IPS-18a (cell line): ENCODE measurements around the gene NDUFAF3.

Source experiments
- H3K27ac ChIP-seq: one replicate; pipeline ENCODE4 v1.5.1; 2013; ENCODE audit warnings: low read length
- H3K27me3 ChIP-seq: one replicate; pipeline ENCODE4 v1.6.1; 2013; ENCODE audit warnings: mild to moderate bottlenecking, low read length; ENCODE audit not compliant: control insufficient read depth, insufficient read depth
- H3K36me3 ChIP-seq: one replicate; pipeline ENCODE4 v1.6.1; 2013; ENCODE audit warnings: low read depth, low read length; ENCODE audit not compliant: control insufficient read depth
- H3K4me1 ChIP-seq: one replicate; pipeline ENCODE4 v1.6.1; 2013; ENCODE audit warnings: low read depth, low read length; ENCODE audit not compliant: control insufficient read depth
- H3K4me3 ChIP-seq: one replicate; pipeline ENCODE4 v1.5.1; 2013; ENCODE audit warnings: low read length
- H3K9ac ChIP-seq: one replicate; pipeline ENCODE4 v1.6.1; 2013; ENCODE audit warnings: mild to moderate bottlenecking, low read length, moderate library complexity
- H3K9me3 ChIP-seq: one replicate; pipeline ENCODE4 v1.6.1; 2013; ENCODE audit warnings: low read depth, low read length; ENCODE audit not compliant: control insufficient read depth

Gene NDUFAF3

GRCh38 chr3:49021813-49022687 lies at the start of gene NDUFAF3:
Gene NDUFAF3 (plus strand): TSS chr3:49022121. CDS start chr3:49022145, 24 bp downstream.
- H3K4me3 ChIP-seq: peak within 1 kb of the TSS; percentile 67
- H3K4me1 ChIP-seq: peaks cover 6% of the 10 kb centered on the region
- peaks cover 39% of the 10 kb centered on the region for H3K36me3 ChIP-seq
- peak within 1 kb of the TSS; percentile 72 for H3K27ac ChIP-seq
- no peaks in the 10 kb centered on the region for H3K27me3 ChIP-seq
- H3K9ac ChIP-seq: peak within 1 kb of the TSS; percentile 89
- H3K9me3 ChIP-seq: no peaks in the 10 kb centered on the region

GRCh38 chr3:48974076-48974864 lies 47.7 kb upstream of the NDUFAF3 start:
- Histone ChIP-seq H3K27me3 (no peaks in the 10 kb centered on the region), H3K27ac (no peak overlapping the region), H3K9me3 (no peaks in the 10 kb centered on the region), H3K9ac (no peak overlapping the region), H3K4me1 (no peaks in the 10 kb centered on the region), H3K4me3 (no peak overlapping the region), H3K36me3 (peaks cover 78% of the 10 kb centered on the region)

- Histone ChIP-seq H3K9ac (no peak overlapping the region), H3K27me3 (no peaks in the 10 kb centered on the region), H3K36me3 (peaks cover 75% of the 10 kb centered on the region), H3K9me3 (no peaks in the 10 kb centered on the region), H3K4me1 (no peaks in the 10 kb centered on the region), H3K27ac (no peak overlapping the region), H3K4me3 (no peak overlapping the region)
Observed at GRCh38 chr3:48979451-48979850, 42.5 kb upstream of the NDUFAF3 start.

- no peak overlapping the region for H3K4me3 ChIP-seq
- peaks cover 74% of the 10 kb centered on the region for H3K36me3 ChIP-seq
- no peaks in the 10 kb centered on the region for H3K9me3 ChIP-seq
- no peak overlapping the region for H3K9ac ChIP-seq
- H3K4me1 ChIP-seq: no peaks in the 10 kb centered on the region
- H3K27me3 ChIP-seq: no peaks in the 10 kb centered on the region
- H3K27ac ChIP-seq: no peak overlapping the region
Observed at GRCh38 chr3:48980295-48980694, 41.6 kb upstream of the NDUFAF3 start.

GRCh38 chr3:48982016-48982415 lies 39.9 kb upstream of the NDUFAF3 start:
- Histone ChIP-seq H3K9ac (no peak overlapping the region), H3K27me3 (no peaks in the 10 kb centered on the region), H3K36me3 (peaks cover 72% of the 10 kb centered on the region), H3K4me1 (no peaks in the 10 kb centered on the region), H3K27ac (no peak overlapping the region), H3K4me3 (no peak overlapping the region), H3K9me3 (no peaks in the 10 kb centered on the region)

- H3K36me3 ChIP-seq: peaks cover 67% of the 10 kb centered on the region
Observed at GRCh38 chr3:48982686-48983085, 39.2 kb upstream of the NDUFAF3 start.

GRCh38 chr3:48983096-48983495 lies 38.8 kb upstream of the NDUFAF3 start:
- H3K4me3 ChIP-seq: no peak overlapping the region
- no peaks in the 10 kb centered on the region for H3K4me1 ChIP-seq
- H3K36me3 ChIP-seq: peaks cover 63% of the 10 kb centered on the region
- no peaks in the 10 kb centered on the region for H3K9me3 ChIP-seq
- H3K9ac ChIP-seq: no peak overlapping the region
- H3K27ac ChIP-seq: no peak overlapping the region
- H3K27me3 ChIP-seq: no peaks in the 10 kb centered on the region

More at GRCh38 chr3:48982686-48983085, 39.2 kb upstream of the NDUFAF3 start:
- H3K9me3 ChIP-seq: no peaks in the 10 kb centered on the region
- H3K27ac ChIP-seq: no peak overlapping the region
- no peaks in the 10 kb centered on the region for H3K4me1 ChIP-seq
- no peaks in the 10 kb centered on the region for H3K27me3 ChIP-seq
- no peak overlapping the region for H3K9ac ChIP-seq
- H3K4me3 ChIP-seq: no peak overlapping the region

GRCh38 chr3:48984663-48985062 lies 37.3 kb upstream of the NDUFAF3 start:
- no peak overlapping the region for H3K27ac ChIP-seq
- peaks cover 55% of the 10 kb centered on the region for H3K36me3 ChIP-seq
- no peak overlapping the region for H3K9ac ChIP-seq
- no peaks in the 10 kb centered on the region for H3K27me3 ChIP-seq
- H3K4me1 ChIP-seq: peaks cover 4% of the 10 kb centered on the region
- H3K9me3 ChIP-seq: no peaks in the 10 kb centered on the region
- H3K4me3 ChIP-seq: no peak overlapping the region

GRCh38 chr3:48985831-48986376 lies 36.0 kb upstream of the NDUFAF3 start:
- H3K9ac ChIP-seq: no peak overlapping the region
- H3K4me3 ChIP-seq: no peak overlapping the region
- no peaks in the 10 kb centered on the region for H3K27me3 ChIP-seq
- peaks cover 5% of the 10 kb centered on the region for H3K4me1 ChIP-seq
- H3K9me3 ChIP-seq: no peaks in the 10 kb centered on the region
- H3K27ac ChIP-seq: no peak overlapping the region
- H3K36me3 ChIP-seq: peaks cover 46% of the 10 kb centered on the region

GRCh38 chr3:48989126-48989795 lies 32.7 kb upstream of the NDUFAF3 start:
- Histone ChIP-seq H3K4me3 (peak overlapping the region; percentile 92), H3K9ac (peak overlapping the region; percentile 77), H3K9me3 (no peaks in the 10 kb centered on the region), H3K27me3 (no peaks in the 10 kb centered on the region), H3K36me3 (peaks cover 21% of the 10 kb centered on the region), H3K27ac (peak overlapping the region; percentile 51), H3K4me1 (peaks cover 13% of the 10 kb centered on the region)
